ENCODE data around the gene BAX. TPM values are rescaled to one million over a fixed set of nuclear protein-coding genes. Genes with fewer than 3 reads are reported as not detected.
A peak's percentile ranks its signal among the peaks of the same experiment; 100 is the strongest.

The BAX gene
- total and polyA plus RNA-seq, 4 donors: 10.5 to 27.0 (median 14.8) TPM

- TF ChIP-seq CTCF (IDR thresholded peaks at IDR 0.05; ENCODE audit: low read depth, low read length, missing input control) (peak; percentile 22), SP1 (IDR thresholded peaks at IDR 0.05) (no peak), RAD21 (IDR thresholded peaks at IDR 0.05) (peak; percentile 7 to 63), YY1 (IDR thresholded peaks at IDR 0.05) (no peak), HNF4G (IDR thresholded peaks at IDR 0.05) (no peak)
- Histone ChIP-seq H3K27ac (ENCODE audit: low read depth in 1 of 2, low read length in 2 of 2) (no peak overlapping the region), H3K36me3 (ENCODE audit: control insufficient read depth in 4 of 4, insufficient read depth in 3 of 4, low read depth in 1 of 4, low read length in 3 of 4) (peaks cover 0 to 3% (median 2%) of the 10 kb centered on the region in 4 donors), H3K4me3 (ENCODE audit: low read depth in 1 of 3, low read length in 3 of 3) (no peak overlapping the region), H3K9ac (ENCODE audit: low read depth in 1 of 2, low read length in 2 of 2) (no peak overlapping the region), H3K27me3 (ENCODE audit: control insufficient read depth in 4 of 4, insufficient read depth in 4 of 4, low read length in 3 of 4) (no peaks in the 10 kb centered on the region), H3K4me1 (ENCODE audit: control insufficient read depth in 4 of 4, insufficient read depth in 4 of 4, low read length in 3 of 4) (peaks cover 2 to 13% (median 7%) of the 10 kb centered on the region in 4 donors), H3K9me3 (ENCODE audit: control insufficient read depth in 4 of 4, low read length in 3 of 4) (no peaks in the 10 kb centered on the region)
- 71% methylated on average over 5 of the region's 5 CpGs for WGBS
- peak; percentile 70 for DNase-seq (ENCODE audit: low spot score)
Measured at GRCh38 chr19:48997972-48998371, 43.3 kb downstream of the BAX start.

- Histone ChIP-seq H3K9ac (ENCODE audit: low read depth in 1 of 2, low read length in 2 of 2) (no peak overlapping the region), H3K4me1 (ENCODE audit: control insufficient read depth in 4 of 4, insufficient read depth in 4 of 4, low read length in 3 of 4) (peaks cover 0 to 5% (median 2%) of the 10 kb centered on the region in 4 donors), H3K27me3 (ENCODE audit: control insufficient read depth in 4 of 4, insufficient read depth in 4 of 4, low read length in 3 of 4) (no peaks in the 10 kb centered on the region), H3K27ac (ENCODE audit: low read depth in 1 of 2, low read length in 2 of 2) (no peak overlapping the region), H3K9me3 (ENCODE audit: control insufficient read depth in 4 of 4, low read length in 3 of 4) (no peaks in the 10 kb centered on the region), H3K36me3 (ENCODE audit: control insufficient read depth in 4 of 4, insufficient read depth in 3 of 4, low read depth in 1 of 4, low read length in 3 of 4) (peaks cover 3 to 16% (median 10%) of the 10 kb centered on the region in 4 donors), H3K4me3 (ENCODE audit: low read depth in 1 of 3, low read length in 3 of 3) (no peak overlapping the region)
- DNase-seq (ENCODE audit: low spot score): peak; percentile 64
- TF ChIP-seq, protein P1, sequence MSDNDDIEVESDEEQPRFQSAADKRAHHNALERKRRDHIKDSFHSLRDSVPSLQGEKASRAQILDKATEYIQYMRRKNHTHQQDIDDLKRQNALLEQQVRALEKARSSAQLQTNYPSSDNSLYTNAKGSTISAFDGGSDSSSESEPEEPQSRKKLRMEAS (IDR thresholded peaks at IDR 0.05): no peak
- TF ChIP-seq RAD21 (IDR thresholded peaks at IDR 0.05): peak; percentile 34 to 74
- TF ChIP-seq CTCF (IDR thresholded peaks at IDR 0.05; ENCODE audit: low read depth, low read length, missing input control): peak; percentile 29
- 73% methylated on average over 16 of the region's 16 CpGs for WGBS
Measured at GRCh38 chr19:48999481-49000325, 45.0 kb downstream of the BAX start.

DNA sequence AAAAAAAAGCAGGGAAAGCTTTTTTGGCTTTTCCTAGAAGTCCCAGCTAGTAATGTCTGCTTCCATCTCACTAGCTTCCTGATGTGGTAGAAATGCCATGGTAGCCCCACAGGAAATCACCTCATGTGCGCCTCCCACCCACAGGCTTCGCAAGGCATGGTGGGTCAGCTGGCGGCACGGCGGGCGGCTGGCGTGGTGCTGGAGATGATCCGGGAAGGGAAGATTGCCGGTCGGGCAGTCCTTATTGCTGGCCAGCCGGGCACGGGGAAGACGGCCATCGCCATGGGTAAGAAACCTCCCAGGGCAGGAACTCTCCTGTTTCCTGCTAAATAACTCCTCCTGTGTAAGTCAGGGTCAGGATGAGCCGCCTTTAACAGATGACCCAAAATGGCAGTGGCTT, 49.5 kb downstream of the BAX start:
- Histone ChIP-seq H3K9me3 (ENCODE audit: control insufficient read depth in 4 of 4, low read length in 3 of 4) (no peaks in the 10 kb centered on the region), H3K4me3 (ENCODE audit: low read depth in 1 of 3, low read length in 3 of 3) (no peak overlapping the region), H3K9ac (ENCODE audit: low read depth in 1 of 2, low read length in 2 of 2) (no peak overlapping the region), H3K27ac (ENCODE audit: low read depth in 1 of 2, low read length in 2 of 2) (no peak overlapping the region), H3K4me1 (ENCODE audit: control insufficient read depth in 4 of 4, insufficient read depth in 4 of 4, low read length in 3 of 4) (no peaks in the 10 kb centered on the region), H3K27me3 (ENCODE audit: control insufficient read depth in 4 of 4, insufficient read depth in 4 of 4, low read length in 3 of 4) (no peaks in the 10 kb centered on the region), H3K36me3 (ENCODE audit: control insufficient read depth in 4 of 4, insufficient read depth in 3 of 4, low read depth in 1 of 4, low read length in 3 of 4) (peaks cover 15 to 39% (median 22%) of the 10 kb centered on the region in 4 donors)
- WGBS: 97% methylated on average over 15 of the region's 15 CpGs
- no peak for DNase-seq (ENCODE audit: low spot score)
- TF ChIP-seq YY1 (IDR thresholded peaks at IDR 0.05) (no peak), TAF1 (conservative IDR thresholded peaks at IDR 0.05) (no peak), EGR1 (IDR thresholded peaks at IDR 0.05; ENCODE audit: low read depth in 2 of 2) (no peak), RXRA (IDR thresholded peaks at IDR 0.05) (no peak)
- TF ChIP-seq, protein P2, sequence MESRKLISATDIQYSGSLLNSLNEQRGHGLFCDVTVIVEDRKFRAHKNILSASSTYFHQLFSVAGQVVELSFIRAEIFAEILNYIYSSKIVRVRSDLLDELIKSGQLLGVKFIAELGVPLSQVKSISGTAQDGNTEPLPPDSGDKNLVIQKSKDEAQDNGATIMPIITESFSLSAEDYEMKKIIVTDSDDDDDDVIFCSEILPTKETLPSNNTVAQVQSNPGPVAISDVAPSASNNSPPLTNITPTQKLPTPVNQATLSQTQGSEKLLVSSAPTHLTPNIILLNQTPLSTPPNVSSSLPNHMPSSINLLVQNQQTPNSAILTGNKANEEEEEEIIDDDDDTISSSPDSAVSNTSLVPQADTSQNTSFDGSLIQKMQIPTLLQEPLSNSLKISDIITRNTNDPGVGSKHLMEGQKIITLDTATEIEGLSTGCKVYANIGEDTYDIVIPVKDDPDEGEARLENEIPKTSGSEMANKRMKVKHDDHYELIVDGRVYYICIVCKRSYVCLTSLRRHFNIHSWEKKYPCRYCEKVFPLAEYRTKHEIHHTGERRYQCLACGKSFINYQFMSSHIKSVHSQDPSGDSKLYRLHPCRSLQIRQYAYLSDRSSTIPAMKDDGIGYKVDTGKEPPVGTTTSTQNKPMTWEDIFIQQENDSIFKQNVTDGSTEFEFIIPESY (IDR thresholded peaks at IDR 0.05): no peak
- TF ChIP-seq, protein P3, sequence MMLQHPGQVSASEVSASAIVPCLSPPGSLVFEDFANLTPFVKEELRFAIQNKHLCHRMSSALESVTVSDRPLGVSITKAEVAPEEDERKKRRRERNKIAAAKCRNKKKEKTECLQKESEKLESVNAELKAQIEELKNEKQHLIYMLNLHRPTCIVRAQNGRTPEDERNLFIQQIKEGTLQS (IDR thresholded peaks at IDR 0.05): no peak

Data from liver (tissue), 9 donors.